ENCODE results near the gene MGAT4C.

The MGAT4C gene

GRCh38 chr12:85983601-85984000, 272.6 kb downstream of the MGAT4C start:
- DNase-seq (ENCODE audit: low read depth) = no peak
- TF ChIP-seq CTCF (IDR thresholded peaks at IDR 0.05; ENCODE audit: control insufficient read depth, extremely low read depth, insufficient read depth) = no peak
- H3K4me3 ChIP-seq (ENCODE audit: low read depth, low read length) = no peak overlapping the region

GRCh38 chr12:85979641-85980040, 276.6 kb downstream of the MGAT4C start:
- TF ChIP-seq CTCF (IDR thresholded peaks at IDR 0.05; ENCODE audit: control insufficient read depth, extremely low read depth, insufficient read depth) = no peak
- DNase-seq (ENCODE audit: low read depth) = no peak
- no peak overlapping the region for H3K4me3 ChIP-seq (ENCODE audit: low read depth, low read length)

- no peak for TF ChIP-seq CTCF (IDR thresholded peaks at IDR 0.05; ENCODE audit: control insufficient read depth, extremely low read depth, insufficient read depth)
- no peak for DNase-seq (ENCODE audit: low read depth)
- H3K4me3 ChIP-seq (ENCODE audit: low read depth, low read length) = no peak overlapping the region
These were observed 280.5 kb downstream of the MGAT4C start for GRCh38 chr12:85975716-85976115.

- no peak for TF ChIP-seq CTCF (IDR thresholded peaks at IDR 0.05; ENCODE audit: control insufficient read depth, extremely low read depth, insufficient read depth)
- DNase-seq (ENCODE audit: low read depth) = no peak
- H3K4me3 ChIP-seq (ENCODE audit: low read depth, low read length) = no peak overlapping the region
These were observed 284.4 kb downstream of the MGAT4C start for GRCh38 chr12:85971800-85972199.

- H3K4me3 ChIP-seq (ENCODE audit: low read depth, low read length) = no peak overlapping the region
- TF ChIP-seq CTCF (IDR thresholded peaks at IDR 0.05; ENCODE audit: control insufficient read depth, extremely low read depth, insufficient read depth) = no peak
- DNase-seq (ENCODE audit: low read depth) = no peak
These were observed 287.6 kb downstream of the MGAT4C start for GRCh38 chr12:85968606-85969005.

- no peak for DNase-seq (ENCODE audit: low read depth)
- no peak for TF ChIP-seq CTCF (IDR thresholded peaks at IDR 0.05; ENCODE audit: control insufficient read depth, extremely low read depth, insufficient read depth)
These were observed 292.9 kb downstream of the MGAT4C start for GRCh38 chr12:85963326-85963725.

GRCh38 chr12:85956081-85956480, 300.1 kb downstream of the MGAT4C start:
- no peak for DNase-seq (ENCODE audit: low read depth)
- no peak for TF ChIP-seq CTCF (IDR thresholded peaks at IDR 0.05; ENCODE audit: control insufficient read depth, extremely low read depth, insufficient read depth)
- H3K4me3 ChIP-seq (ENCODE audit: low read depth, low read length) = no peak overlapping the region

More at GRCh38 chr12:85963326-85963725, 292.9 kb downstream of the MGAT4C start:
- no peak overlapping the region for H3K4me3 ChIP-seq (ENCODE audit: low read depth, low read length)
